Stimulated activated CD4-positive, alpha-beta T cell treated with anti-CD3 and anti-CD28 coated beads, Interleukin-12 subunit alpha, Interleukin-12 subunit beta, amount 100 ng/mL, for 24 hours (primary cell): ENCODE measurements around the gene IL12B.
"Not testable (repeated sequence)": the region's sequence is repeated elsewhere in the genome, so short reads cannot be mapped to it uniquely, and the experiment has no call there.

Experiments
- DNase-seq, 2 experiments: peaks; one replicate each; pipeline ENCODE4 v3.0.0-alpha.2; 2020; ENCODE audit warnings: low read depth in 2 of 2

The IL12B gene

DNA sequence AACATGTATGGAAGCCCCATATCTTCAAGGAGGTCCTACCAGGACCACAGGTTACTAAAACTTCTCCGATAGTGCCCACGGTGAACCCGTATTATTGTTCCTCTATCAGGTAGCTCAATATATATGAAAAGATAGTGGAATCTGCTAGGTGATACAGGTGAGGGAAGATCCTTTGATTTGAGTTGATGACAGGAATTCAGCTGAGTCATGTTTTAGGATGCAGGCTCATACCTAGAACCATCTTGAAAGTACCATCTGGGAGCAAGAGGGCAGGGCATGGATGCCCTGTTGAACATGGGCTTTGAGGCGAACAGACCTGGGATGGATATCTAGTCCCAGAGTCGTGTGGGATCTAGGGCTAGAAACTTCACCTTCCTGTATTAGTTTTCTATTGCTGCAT, 35.4 kb downstream of the IL12B start:
- DNase-seq, result no peak

DNA sequence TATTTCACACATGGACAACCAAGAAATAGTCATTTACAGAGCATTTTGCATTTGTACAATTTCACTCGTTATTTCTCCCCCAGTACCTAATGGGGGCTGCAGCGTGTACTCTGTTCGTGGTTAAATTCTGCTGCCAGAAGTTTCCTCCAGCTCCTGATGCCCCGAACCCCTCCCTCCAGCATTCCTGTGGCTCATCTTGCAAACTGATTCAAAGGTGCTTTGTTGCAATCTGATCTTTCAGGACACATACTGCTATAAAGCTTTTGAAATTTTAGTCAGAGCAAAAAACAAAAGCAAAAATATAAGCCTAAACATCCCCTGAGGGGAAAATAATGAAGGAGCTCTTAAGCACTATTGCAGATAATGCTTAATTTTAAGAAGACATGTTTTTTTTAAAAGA, 39.5 kb downstream of the IL12B start:
- no peak for DNase-seq

DNA sequence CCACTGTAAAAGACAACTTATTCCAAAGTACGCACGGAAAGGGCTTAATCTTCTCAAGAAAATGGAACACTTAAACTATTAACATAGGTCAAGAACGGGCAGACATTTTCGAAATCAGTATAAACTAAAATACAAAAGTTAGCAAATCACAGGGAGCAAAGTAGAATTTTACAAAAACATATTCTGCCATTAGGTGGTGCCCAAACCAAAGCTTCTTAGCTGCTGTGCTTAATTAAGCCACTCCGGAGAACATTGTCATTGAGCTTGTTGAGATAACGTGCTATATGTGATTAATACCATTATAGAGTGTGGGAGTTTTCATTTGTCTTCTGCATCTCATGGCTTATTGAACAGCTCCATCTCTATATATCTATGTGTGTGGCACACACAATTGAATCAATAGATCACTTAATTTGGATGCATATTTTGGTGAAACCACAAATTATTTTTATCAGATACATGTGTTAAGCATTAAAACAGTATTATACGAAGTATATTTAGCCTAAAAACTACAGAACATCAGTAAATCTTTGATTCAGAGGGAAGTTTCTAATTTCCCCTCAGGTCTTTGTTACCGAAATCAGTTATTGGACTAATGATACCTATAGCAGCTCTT, 43.8 kb downstream of the IL12B start:
- DNase-seq, result no peak

DNA sequence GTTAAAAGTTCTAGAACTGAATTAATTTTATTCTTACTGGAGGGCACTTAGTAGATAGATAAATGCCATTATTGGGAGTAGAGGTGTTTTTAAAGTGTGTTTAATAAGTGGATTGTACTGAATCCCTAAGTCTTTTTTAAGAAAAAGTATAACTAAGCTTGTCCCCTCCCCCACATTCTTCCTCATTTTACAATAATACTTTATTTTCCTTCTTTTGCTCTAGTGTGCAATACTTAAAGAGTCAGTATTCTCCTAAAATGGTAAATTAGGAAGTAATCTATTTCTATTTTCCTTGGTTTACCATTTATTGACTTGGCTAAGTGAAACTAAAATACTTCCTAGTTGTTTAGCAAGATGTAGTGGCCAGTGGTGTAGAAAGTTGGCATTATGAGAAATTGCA, 55.6 kb downstream of the IL12B start:
- no peak for DNase-seq

DNA sequence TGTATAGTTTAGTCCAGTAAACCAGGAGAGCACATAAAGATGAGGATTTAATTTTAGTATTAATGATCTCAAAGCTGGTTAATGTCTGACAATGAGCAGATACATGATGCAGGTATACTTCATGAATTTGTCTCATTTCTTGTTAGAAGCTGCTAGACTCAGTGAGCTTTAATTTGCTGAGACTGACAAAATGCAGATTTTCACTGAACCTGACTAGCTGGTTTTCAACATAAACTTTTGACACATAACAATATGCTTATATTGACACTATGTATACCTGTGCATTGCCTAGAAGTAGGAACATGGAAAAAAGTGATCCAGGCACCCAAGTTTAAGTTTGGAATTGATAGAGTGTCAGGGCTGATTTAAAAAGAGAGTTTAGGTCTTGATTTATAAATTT, 56.4 kb downstream of the IL12B start:
- no peak for DNase-seq

DNA sequence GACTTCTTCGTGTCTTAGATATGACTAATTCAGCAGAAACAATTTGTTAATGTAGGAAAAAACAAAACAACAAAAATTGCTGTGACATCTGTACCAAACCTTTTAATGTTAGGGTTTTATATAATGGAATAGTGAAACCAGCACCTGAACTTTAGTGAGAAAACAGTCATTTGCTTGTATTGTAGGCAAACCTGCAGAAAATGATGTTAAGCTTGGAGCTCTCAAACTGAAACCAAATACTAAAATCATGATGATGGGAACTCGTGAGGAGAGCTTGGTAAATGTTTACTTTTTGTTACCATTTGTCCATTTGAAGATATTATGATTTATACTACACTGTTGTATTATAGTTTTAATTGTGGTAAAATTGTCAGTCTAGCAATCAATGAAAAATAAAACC, 60.6 kb downstream of the IL12B start:
- no peak for DNase-seq

DNA sequence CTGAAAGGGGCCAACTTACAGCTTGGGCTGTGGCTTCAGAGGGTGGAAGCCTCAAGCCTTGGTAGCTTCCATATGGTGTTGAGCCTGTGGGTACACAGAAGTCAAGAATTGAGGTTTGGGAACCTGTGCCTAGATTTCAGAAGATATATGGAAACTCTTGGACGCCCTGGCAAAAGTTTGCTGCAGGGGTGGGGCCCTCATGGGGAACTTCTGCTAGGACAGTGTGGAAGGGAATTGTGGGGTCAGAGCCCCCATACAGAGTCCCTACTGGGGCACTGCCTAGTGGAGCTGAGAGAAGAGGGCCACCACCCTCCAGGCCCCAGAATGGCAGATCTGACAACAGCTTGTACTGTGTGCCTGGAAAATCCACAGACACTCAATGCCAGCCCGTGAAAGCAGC, 63.5 kb downstream of the IL12B start:
- DNase-seq, result not testable (repeated sequence)
